GM12864 (cell line): ENCODE measurements around the gene TLE5.

Experiments
- DNase-seq: peaks from one replicate; pipeline ENCODE4 v3.0.0-alpha.2; 2011; ENCODE audit warnings: low read depth
- H3K4me3 ChIP-seq: 2 replicates; pipeline ENCODE4 v1.5.1; 2011; ENCODE audit warnings: mild to moderate bottlenecking, low read depth, low read length, control low read depth
- CTCF ChIP-seq: IDR thresholded peaks from 2 replicates; pipeline ENCODE4 v1.5.1; 2011; ENCODE audit warnings: low read depth, mild to moderate bottlenecking, moderate library complexity, low read length, control low read depth, inconsistent platforms; ENCODE audit errors: missing control alignments

The TLE5 gene

GRCh38 chr19:3035542-3036118 lies 26.7 kb downstream of the TLE5 start:
- DNase-seq: peak; percentile 97
- peak overlapping the region; percentile 73 for H3K4me3 ChIP-seq
- TF ChIP-seq CTCF: no peak

- no peak for TF ChIP-seq CTCF
- peak overlapping the region; percentile 73 for H3K4me3 ChIP-seq
- DNase-seq: no peak
These were observed 27.4 kb downstream of the TLE5 start for GRCh38 chr19:3034656-3035541.

GRCh38 chr19:3034406-3034655 lies 28.0 kb downstream of the TLE5 start:
- DNase-seq: no peak
- no peak overlapping the region for H3K4me3 ChIP-seq
- TF ChIP-seq CTCF: no peak

- H3K4me3 ChIP-seq: no peak overlapping the region
- no peak for TF ChIP-seq CTCF
- DNase-seq: no peak
These were observed 28.5 kb downstream of the TLE5 start for GRCh38 chr19:3033595-3034405.

DNA sequence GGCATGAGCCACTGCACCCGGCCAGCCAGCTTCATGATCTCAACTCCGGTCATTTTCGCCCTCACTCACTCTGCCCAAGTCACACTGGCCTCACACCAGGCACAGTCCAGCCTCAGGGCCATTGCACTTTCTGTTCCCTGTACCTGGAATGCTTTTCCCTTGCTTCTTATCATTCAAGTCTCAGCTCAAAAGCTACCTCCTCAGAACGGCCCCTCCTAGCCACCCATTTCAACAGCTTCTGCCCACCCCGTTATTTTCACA lies 30.8 kb downstream of the TLE5 start:
- no peak for TF ChIP-seq CTCF
- no peak for DNase-seq
- no peak overlapping the region for H3K4me3 ChIP-seq

GRCh38 chr19:3029065-3029923 lies 33.0 kb downstream of the TLE5 start, which contains the start of gene TLE2:
TLE2 (minus strand) TSS chr19:3029280; CDS start chr19:3028904, 376 bp downstream.
- peak within 1 kb of the TSS; percentile 24; the same call in 1 of the 2 replicates for H3K4me3 ChIP-seq
- no peak for TF ChIP-seq CTCF
- no peak for DNase-seq
